SK-N-SH (cell line): ENCODE data around the gene PRKCD. TPM values are rescaled to one million over a fixed set of nuclear protein-coding genes. Genes with fewer than 3 reads are reported as not detected.

Source experiments
- CTCF ChIA-PET: fragments of 300-600, 350-600 bp; formaldehyde crosslinking; extraction: SDS; loops from one replicate; lab custom pipeline; 2021; lab: Yijun Ruan, JAX
- POLR2A ChIA-PET: fragments of 350-600 bp; sonication (Branson Sonifier 250); formaldehyde crosslinking; extraction: SDS; loops from one replicate; lab custom pipeline; 2020; ENCODE audit warnings: antibody characterized with exemption, inconsistent platforms; lab: Yijun Ruan, JAX
- DNase-seq: peaks from one replicate; pipeline ENCODE4 v3.0.0; 2012
- H2AFZ ChIP-seq: fragments of 200-600 bp; sonication (generic); 2 replicates; pipeline ENCODE4 v1.8.1; 2016; ENCODE audit warnings: antibody characterized with exemption, mild to moderate bottlenecking, low read depth
- H3F3A ChIP-seq: fragments of 200-600 bp; sonication (generic); replicated peaks from 2 replicates; pipeline ENCODE3; 2016; ENCODE audit warnings: antibody characterized with exemption, mild to moderate bottlenecking; ENCODE audit not compliant: insufficient read depth
- H3K27ac ChIP-seq, 2 experiments: fragments of 200-500 bp in 1 of 2; fragments of 200-600 bp in 1 of 2; sonication (Bioruptor generic) in 1 of 2; sonication (generic), shearing (Covaris generic) in 1 of 2; 2 replicates each; pipeline versions ENCODE4 v1.5.1 to v1.6.1; 2014 to 2016; ENCODE audit warnings: low read depth in 2 of 2, inconsistent platforms in 1 of 2, low read length in 1 of 2, mild to moderate bottlenecking in 1 of 2, mixed read lengths in 1 of 2
- H3K27me3 ChIP-seq: fragments of 200-600 bp; sonication (generic), shearing (Covaris generic); 2 replicates; pipeline ENCODE4 v1.6.1; 2016; ENCODE audit warnings: mixed run types; ENCODE audit not compliant: insufficient read depth
- H3K36me3 ChIP-seq, 2 experiments: fragments of 200-500 bp in 1 of 2; fragments of 200-600 bp in 1 of 2; sonication (Bioruptor generic) in 1 of 2; sonication (generic) in 1 of 2; replicated peaks in 1 of 2; 2 replicates each; pipeline versions ENCODE3 to v1.5.1; 2014 to 2016; ENCODE audit warnings: low read length in 1 of 2, mild to moderate bottlenecking in 1 of 2; ENCODE audit not compliant: insufficient read depth in 2 of 2, control insufficient read depth in 1 of 2
- H3K4me1 ChIP-seq, 2 experiments: fragments of 200-500 bp in 1 of 2; fragments of 200-600 bp in 1 of 2; sonication (Bioruptor generic) in 1 of 2; sonication (generic), shearing (Covaris generic) in 1 of 2; 2 replicates each; pipeline versions ENCODE4 v1.5.1 to v1.6.1; 2014 to 2016; ENCODE audit warnings: low read depth in 1 of 2, low read length in 1 of 2, mixed run types in 1 of 2; ENCODE audit not compliant: insufficient read depth in 2 of 2, control insufficient read depth in 1 of 2
- H3K4me2 ChIP-seq: fragments of 200-600 bp; sonication (generic), shearing (Covaris generic); 2 replicates; pipeline ENCODE4 v1.6.1; 2017; ENCODE audit warnings: mixed run types
- H3K4me3 ChIP-seq, 2 experiments: fragments of 200-500 bp in 1 of 2; fragments of 200-600 bp in 1 of 2; sonication (Bioruptor generic) in 1 of 2; sonication (generic), shearing (Covaris generic) in 1 of 2; 2 replicates each; pipeline versions ENCODE4 v1.5.1 to v1.8.1; 2014 to 2016; ENCODE audit warnings: low read depth in 2 of 2, inconsistent platforms in 1 of 2, low read length in 1 of 2, mild to moderate bottlenecking in 1 of 2, mixed read lengths in 1 of 2, moderate library complexity in 1 of 2
- H3K79me2 ChIP-seq: fragments of 200-600 bp; sonication (generic); 2 replicates; pipeline ENCODE4 v1.8.1; 2017; ENCODE audit warnings: mild to moderate bottlenecking; ENCODE audit not compliant: insufficient read depth
- H3K9ac ChIP-seq: fragments of 200-600 bp; sonication (generic); 2 replicates; pipeline ENCODE4 v1.6.1; 2017; ENCODE audit warnings: mixed run types
- H3K9me2 ChIP-seq: fragments of 200-600 bp; sonication (generic); 2 replicates; pipeline ENCODE4 v1.6.1; 2017; ENCODE audit warnings: mixed run types
- H3K9me3 ChIP-seq: fragments of 200-600 bp; sonication (generic); 2 replicates; pipeline ENCODE4 v1.6.1; 2017; ENCODE audit warnings: mixed run types, mild to moderate bottlenecking, moderate library complexity
- H4K20me1 ChIP-seq: fragments of 200-600 bp; sonication (generic); 2 replicates; pipeline ENCODE4 v1.6.1; 2017; ENCODE audit warnings: mild to moderate bottlenecking, mixed run types; ENCODE audit not compliant: insufficient read depth
- CHD2 ChIP-seq: fragments of 150-350 bp; IDR thresholded peaks from 2 replicates; pipeline ENCODE4 v1.6.1; 2018; ENCODE audit warnings: low read length; ENCODE audit not compliant: partially characterized antibody
- ELF1 ChIP-seq: IDR thresholded peaks from 2 replicates; pipeline ENCODE4 v1.4.0; 2012
- FOSL2 ChIP-seq: IDR thresholded peaks from 2 replicates; pipeline ENCODE4 v1.4.0; 2012; ENCODE audit warnings: low read depth, mild to moderate bottlenecking, moderate library complexity, borderline replicate concordance
- FOXJ3 ChIP-seq: sonication (generic); formaldehyde crosslinking; IDR thresholded peaks from 2 replicates; pipeline ENCODE4 v1.5.1; 2020; ENCODE audit warnings: mild to moderate bottlenecking, missing genetic modification reagents
- GABPA ChIP-seq: IDR thresholded peaks from 2 replicates; pipeline ENCODE4 v1.4.0; 2012; ENCODE audit warnings: low read depth, mild to moderate bottlenecking
- JUND ChIP-seq: IDR thresholded peaks from 2 replicates; pipeline ENCODE4 v1.4.0; 2012
- MXI1 ChIP-seq: IDR thresholded peaks from 2 replicates; pipeline ENCODE4 v1.6.1; 2012; ENCODE audit warnings: mild to moderate bottlenecking, low read depth, low read length, improper control_type of control experiment
- POLR2AphosphoS5 ChIP-seq: IDR thresholded peaks from 2 replicates; pipeline ENCODE4 v1.6.1; 2012; ENCODE audit warnings: low read depth, low read length
- RCOR1 ChIP-seq: fragments of 150-350 bp; IDR thresholded peaks from 2 replicates; pipeline ENCODE4 v1.6.1; 2017; ENCODE audit warnings: antibody characterized with exemption, low read length
- RXRA ChIP-seq: IDR thresholded peaks from 2 replicates; pipeline ENCODE4 v1.4.0; 2012; ENCODE audit warnings: low read depth, mild to moderate bottlenecking, borderline replicate concordance
- SMC3 ChIP-seq: IDR thresholded peaks from 2 replicates; pipeline ENCODE4 v1.6.1; 2012; ENCODE audit warnings: low read depth, low read length, improper control_type of control experiment
- TAF1 ChIP-seq: IDR thresholded peaks from 2 replicates; pipeline ENCODE4 v1.6.1; 2012; ENCODE audit warnings: low read depth, mild to moderate bottlenecking, low read length, moderate library complexity, borderline replicate concordance
- TCF12 ChIP-seq: IDR thresholded peaks from 2 replicates; pipeline ENCODE4 v1.4.0; 2012
- USF1 ChIP-seq: IDR thresholded peaks from 2 replicates; pipeline ENCODE4 v1.4.0; 2012; ENCODE audit warnings: low read depth, borderline replicate concordance
- WGBS: methylation state at CpG from one replicate; pipeline ENCODE4 v1.1.6; 2017; ENCODE audit warnings: low lambda C conversion rate; 5-methylcytosine and 5-hydroxymethylcytosine counted together
- polyA plus RNA-seq, 3 experiments: library from polyadenylated mRNA; depleted of rRNA; stranded (reverse); fragments of >200 nt; gene quantifications; 2 replicates each; pipeline ENCODE4 v1.2.3, GENCODE V29; 2012
- TF ChIP-seq, protein P1 (sequence below): IDR thresholded peaks from 2 replicates; pipeline ENCODE4 v1.4.0; 2012; ENCODE audit warnings: low read depth, borderline replicate concordance
- TF ChIP-seq, protein P2 (sequence below): IDR thresholded peaks from 2 replicates; pipeline ENCODE4; 2012

Gene PRKCD
- polyA plus RNA-seq, 1 of the 3 experiments (the other 2 are of a cell fraction) = 29.0 TPM

DNA sequence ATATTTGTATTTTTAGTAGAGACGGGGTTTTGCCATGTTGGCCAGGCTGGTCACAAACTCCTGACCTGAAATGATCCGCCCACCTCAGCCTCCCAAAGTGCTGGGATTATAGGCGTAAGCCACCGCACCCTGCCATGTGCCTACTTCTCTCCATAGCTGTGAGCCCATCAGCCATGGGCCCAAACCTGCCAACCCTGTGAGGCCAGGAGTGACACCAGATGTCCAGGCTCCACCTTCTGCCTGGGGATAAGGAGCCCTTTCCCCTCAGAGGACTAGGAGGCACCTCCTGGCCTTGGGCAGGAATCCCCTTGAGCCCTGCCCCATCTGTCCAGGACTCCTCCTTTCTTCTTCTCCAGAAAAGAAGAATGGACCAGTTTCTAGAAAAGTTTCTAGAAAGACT is 16.6 kb upstream of the PRKCD start:
- H3K4me3 ChIP-seq = no peak overlapping the region
- no peak overlapping the region for H3K9ac ChIP-seq
- H3K4me1 ChIP-seq = no peaks in the 10 kb centered on the region; a peak in 1 of 4 replicates
- CTCF ChIA-PET = interaction anchor here (4.4 to 7.5 kb wide), 2 partner anchors 11 to 51 kb away, joined by 30 to 49 read pairs; no protein-coding TSS in a partner anchor
- no peaks in the 10 kb centered on the region for H3K79me2 ChIP-seq
- no peak overlapping the region for H3K4me2 ChIP-seq
- H2AFZ ChIP-seq = no peak overlapping the region
- no peaks in the 10 kb centered on the region for H3F3A ChIP-seq
- H3K36me3 ChIP-seq = no peaks in the 10 kb centered on the region
- TF ChIP-seq POLR2AphosphoS5 (no peak), JUND (no peak), FOSL2 (no peak), FOXJ3 (CRISPR knock-in tag) (no peak), GABPA (no peak), USF1 (no peak), SMC3 (no peak)
- TF ChIP-seq, protein P1, sequence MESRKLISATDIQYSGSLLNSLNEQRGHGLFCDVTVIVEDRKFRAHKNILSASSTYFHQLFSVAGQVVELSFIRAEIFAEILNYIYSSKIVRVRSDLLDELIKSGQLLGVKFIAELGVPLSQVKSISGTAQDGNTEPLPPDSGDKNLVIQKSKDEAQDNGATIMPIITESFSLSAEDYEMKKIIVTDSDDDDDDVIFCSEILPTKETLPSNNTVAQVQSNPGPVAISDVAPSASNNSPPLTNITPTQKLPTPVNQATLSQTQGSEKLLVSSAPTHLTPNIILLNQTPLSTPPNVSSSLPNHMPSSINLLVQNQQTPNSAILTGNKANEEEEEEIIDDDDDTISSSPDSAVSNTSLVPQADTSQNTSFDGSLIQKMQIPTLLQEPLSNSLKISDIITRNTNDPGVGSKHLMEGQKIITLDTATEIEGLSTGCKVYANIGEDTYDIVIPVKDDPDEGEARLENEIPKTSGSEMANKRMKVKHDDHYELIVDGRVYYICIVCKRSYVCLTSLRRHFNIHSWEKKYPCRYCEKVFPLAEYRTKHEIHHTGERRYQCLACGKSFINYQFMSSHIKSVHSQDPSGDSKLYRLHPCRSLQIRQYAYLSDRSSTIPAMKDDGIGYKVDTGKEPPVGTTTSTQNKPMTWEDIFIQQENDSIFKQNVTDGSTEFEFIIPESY = no peak
- TF ChIP-seq, all 33 proteins: peak for 0
- POLR2A ChIA-PET = no interaction called here
- no peak overlapping the region for H3K27ac ChIP-seq
- no peaks in the 10 kb centered on the region for H4K20me1 ChIP-seq
- no peak for DNase-seq
- no peaks in the 10 kb centered on the region for H3K27me3 ChIP-seq
- H3K9me3 ChIP-seq = no peaks in the 10 kb centered on the region
- 89% methylated on average over 4 of the region's 4 CpGs for WGBS
- no peaks in the 10 kb centered on the region for H3K9me2 ChIP-seq

GRCh38 chr3:53144862-53145712 is 15.9 kb upstream of the PRKCD start:
- Histone ChIP-seq H3K36me3 (no peaks in the 10 kb centered on the region), H3K79me2 (no peaks in the 10 kb centered on the region), H3K4me2 (no peak overlapping the region), H4K20me1 (no peaks in the 10 kb centered on the region), H3K9me3 (no peaks in the 10 kb centered on the region), H3K27ac (no peak overlapping the region), H2AFZ (no peak overlapping the region), H3K9ac (no peak overlapping the region), H3F3A (no peaks in the 10 kb centered on the region), H3K9me2 (no peaks in the 10 kb centered on the region), H3K4me1 (no peaks in the 10 kb centered on the region; a peak in 2 of 4 replicates), H3K4me3 (no peak overlapping the region), H3K27me3 (no peaks in the 10 kb centered on the region)
- POLR2A ChIA-PET = no interaction called here
- no peak for TF ChIP-seq CHD2
- no peak for TF ChIP-seq RXRA
- TF ChIP-seq ELF1 = no peak
- TF ChIP-seq RCOR1 = no peak
- TF ChIP-seq, protein P2, sequence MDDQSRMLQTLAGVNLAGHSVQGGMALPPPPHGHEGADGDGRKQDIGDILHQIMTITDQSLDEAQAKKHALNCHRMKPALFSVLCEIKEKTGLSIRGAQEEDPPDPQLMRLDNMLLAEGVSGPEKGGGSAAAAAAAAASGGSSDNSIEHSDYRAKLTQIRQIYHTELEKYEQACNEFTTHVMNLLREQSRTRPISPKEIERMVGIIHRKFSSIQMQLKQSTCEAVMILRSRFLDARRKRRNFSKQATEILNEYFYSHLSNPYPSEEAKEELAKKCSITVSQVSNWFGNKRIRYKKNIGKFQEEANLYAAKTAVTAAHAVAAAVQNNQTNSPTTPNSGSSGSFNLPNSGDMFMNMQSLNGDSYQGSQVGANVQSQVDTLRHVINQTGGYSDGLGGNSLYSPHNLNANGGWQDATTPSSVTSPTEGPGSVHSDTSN = no peak
- TF ChIP-seq MXI1 = no peak
- no peak for TF ChIP-seq TCF12
- TF ChIP-seq TAF1 = no peak
- CTCF ChIA-PET = interaction anchor here (4.4 to 7.5 kb wide), 2 partner anchors 12 to 51 kb away, joined by 30 to 49 read pairs; no protein-coding TSS in a partner anchor
- DNase-seq = no peak
- 74% methylated on average over 10 of the region's 11 CpGs for WGBS
